Common myeloid progenitor, CD34-positive (primary cell): Measurements from ENCODE around the gene GBP2.
A peak's percentile ranks its signal among the peaks of the same experiment; 100 is the strongest.
"Not testable (repeated sequence)": the region's sequence is repeated elsewhere in the genome, so short reads cannot be mapped to it uniquely, and the experiment has no call there.

Experiments used
- CTCF ChIA-PET: fragments of 350-600 bp; sonication (Branson Sonifier 250); formaldehyde crosslinking; loops from one replicate; lab custom pipeline; 2021; ENCODE audit warnings: antibody characterized with exemption; lab: Charles Lee
- POLR2A ChIA-PET: fragments of 350-600 bp; sonication (Branson Sonifier 250); formaldehyde crosslinking; loops from one replicate; lab custom pipeline; 2021; ENCODE audit warnings: antibody characterized with exemption; lab: Charles Lee
- DNase-seq, 3 donors: peaks; one replicate each; pipeline versions ENCODE4 v3.0.0 to v3.0.0-alpha.2; 2013
- H3K27ac ChIP-seq, 2 experiments: 1 replicate in 1 of 2; 2 replicates in 1 of 2; pipeline ENCODE4 v1.7.0; 2013; ENCODE audit warnings: inconsistent platforms in 2 of 2, low read length in 2 of 2, mild to moderate bottlenecking in 2 of 2, low read depth in 1 of 2, moderate library complexity in 1 of 2; ENCODE audit not compliant: severe bottlenecking in 2 of 2, insufficient read depth in 1 of 2, poor library complexity in 1 of 2
- H3K27me3 ChIP-seq, 5 experiments: replicated peaks in 2 of 5; 1 replicate in 3 of 5; 2 replicates in 2 of 5; pipeline versions ENCODE4 v1.6.1 to v1.7.0; 2013; ENCODE audit warnings: low read length in 4 of 5, mild to moderate bottlenecking in 2 of 5, moderate library complexity in 2 of 5, inconsistent platforms in 1 of 5; ENCODE audit not compliant: insufficient read depth in 5 of 5, control insufficient read depth in 4 of 5
- H3K36me3 ChIP-seq, 4 experiments: 1 replicate in 2 of 4; 2 replicates in 2 of 4; pipeline versions ENCODE4 v1.6.1 to v1.7.0; 2013; ENCODE audit warnings: low read length in 3 of 4, control low read depth in 1 of 4, mild to moderate bottlenecking in 1 of 4; ENCODE audit not compliant: control insufficient read depth in 4 of 4, insufficient read depth in 4 of 4
- H3K4me1 ChIP-seq, 4 experiments: 1 replicate in 3 of 4; 2 replicates in 1 of 4; pipeline versions ENCODE4 v1.6.1 to v1.7.1; 2013; ENCODE audit warnings: low read length in 3 of 4, mild to moderate bottlenecking in 3 of 4, control low read depth in 1 of 4, inconsistent platforms in 1 of 4, moderate library complexity in 1 of 4; ENCODE audit not compliant: control insufficient read depth in 4 of 4, insufficient read depth in 4 of 4; ENCODE audit errors: control extremely low read depth in 1 of 4
- H3K4me3 ChIP-seq, 7 experiments: 1 replicate in 4 of 7; 2 replicates in 3 of 7; pipeline versions ENCODE4 v1.5.1 to v1.7.0; 2013; ENCODE audit warnings: mild to moderate bottlenecking in 7 of 7, low read length in 6 of 7, moderate library complexity in 6 of 7, inconsistent platforms in 2 of 7, low read depth in 2 of 7, control low read depth in 1 of 7; ENCODE audit not compliant: insufficient read depth in 4 of 7, control insufficient read depth in 1 of 7; ENCODE audit errors: extremely low read depth in 1 of 7
- H3K9me3 ChIP-seq, 5 experiments: 1 replicate in 4 of 5; 2 replicates in 1 of 5; pipeline versions ENCODE4 v1.6.1 to v1.7.1; 2013; ENCODE audit warnings: low read length in 4 of 5, mild to moderate bottlenecking in 2 of 5, inconsistent platforms in 1 of 5, low read depth in 1 of 5, moderate library complexity in 1 of 5; ENCODE audit not compliant: control insufficient read depth in 4 of 5, insufficient read depth in 2 of 5; ENCODE audit errors: control extremely low read depth in 1 of 5
- WGBS: methylation state at CpG from one replicate; pipeline ENCODE4 v1.1.5; 2013; ENCODE audit not compliant: insufficient coverage; 5-methylcytosine and 5-hydroxymethylcytosine counted together

The GBP2 gene

GRCh38 chr1:89087241-89087640 is 38.7 kb downstream of the GBP2 start:
- WGBS: 81% methylated on average over 5 of the region's 8 CpGs
- Histone ChIP-seq H3K4me3 (no peak overlapping the region), H3K27ac (no peak overlapping the region), H3K9me3 (no peaks in the 10 kb centered on the region), H3K4me1 (no peaks in the 10 kb centered on the region), H3K36me3 (no peaks in the 10 kb centered on the region), H3K27me3 (no peaks in the 10 kb centered on the region)
- ChIA-PET CTCF (interaction anchor here (1.1 to 1.2 kb wide), 3 partner anchors 12 to 366 kb away, joined by 3 read pairs; partner anchors contain the start of gene GBP2), POLR2A (no interaction called here)
- no peak for DNase-seq

- Histone ChIP-seq H3K27me3 (no peaks in the 10 kb centered on the region), H3K9me3 (peaks cover 0 to 5% (median 0%) of the 10 kb centered on the region in 5 experiments), H3K27ac (no peak overlapping the region), H3K36me3 (peaks cover 0 to 2% (median 0%) of the 10 kb centered on the region in 4 experiments), H3K4me1 (no peaks in the 10 kb centered on the region), H3K4me3 (no peak overlapping the region)
- CTCF ChIA-PET: interaction anchor here (0.8 to 2.1 kb wide), 11 partner anchors 9 to 278 kb away, joined by 3 to 23 read pairs (median 3); partner anchors contain the start of gene GBP6
- POLR2A ChIA-PET: interaction anchor here (0.7 kb wide), 1 partner anchor 32 kb away, joined by 3 read pairs; no protein-coding TSS in a partner anchor
- peak in 2 of 3 donors; percentile 50 to 80 for DNase-seq
These were observed 40.1 kb downstream of the GBP2 start for GRCh38 chr1:89085781-89086180.

GRCh38 chr1:89081005-89081404 is 44.9 kb downstream of the GBP2 start:
- ChIA-PET CTCF (no interaction called here), POLR2A (no interaction called here)
- no peak overlapping the region for H3K4me3 ChIP-seq
- H3K27me3 ChIP-seq: no peaks in the 10 kb centered on the region
- no peak for DNase-seq
- peaks cover 0 to 20% (median 2%) of the 10 kb centered on the region in 5 experiments for H3K9me3 ChIP-seq
- H3K4me1 ChIP-seq: no peaks in the 10 kb centered on the region
- H3K27ac ChIP-seq: no peak overlapping the region
- peaks cover 0 to 2% (median 0%) of the 10 kb centered on the region in 4 experiments for H3K36me3 ChIP-seq
- WGBS: no CpG with 5 or more reads among the region's 3 CpGs

GRCh38 chr1:89080068-89080467 is 45.8 kb downstream of the GBP2 start:
- H3K27ac ChIP-seq, H3K27me3 ChIP-seq, H3K36me3 ChIP-seq, H3K4me1 ChIP-seq, POLR2A ChIA-PET, H3K4me3 ChIP-seq, CTCF ChIA-PET, DNase-seq: not testable (repeated sequence)
- whole genome bisulfite sequencing: 95% methylated on average over 7 of the region's 7 CpGs
- peaks cover 0 to 20% (median 2%) of the 10 kb centered on the region in 5 experiments for H3K9me3 ChIP-seq

GRCh38 chr1:89072466-89073065 is 53.3 kb downstream of the GBP2 start:
- CTCF ChIA-PET, H3K36me3 ChIP-seq, H3K27me3 ChIP-seq, DNase-seq, H3K9me3 ChIP-seq, H3K4me1 ChIP-seq, H3K4me3 ChIP-seq, POLR2A ChIA-PET, H3K27ac ChIP-seq: not testable (repeated sequence)
- WGBS: 81% methylated on average over 6 of the region's 8 CpGs

GRCh38 chr1:89070509-89070908 is 55.4 kb downstream of the GBP2 start:
- Histone ChIP-seq H3K27ac (no peak overlapping the region), H3K4me3 (peak overlapping the region in 4 of 7 experiments; percentile 50 to 74 (median 66)), H3K4me1 (peaks cover 3 to 5% (median 4%) of the 10 kb centered on the region in 4 experiments), H3K36me3 (no peaks in the 10 kb centered on the region), H3K9me3 (peaks cover 0 to 2% (median 0%) of the 10 kb centered on the region in 5 experiments), H3K27me3 (no peaks in the 10 kb centered on the region)
- 80% methylated on average over 1 of the region's 1 CpG for WGBS
- POLR2A ChIA-PET: no interaction called here
- CTCF ChIA-PET: interaction anchor here (1.4 to 1.6 kb wide), 2 partner anchors 8 to 71 kb away, joined by 3 read pairs; no protein-coding TSS in a partner anchor
- DNase-seq: no peak

GRCh38 chr1:89069951-89070350 is 56.0 kb downstream of the GBP2 start:
- CTCF ChIA-PET: interaction anchor here (1.4 to 1.6 kb wide), 2 partner anchors 8 to 72 kb away, joined by 3 read pairs; no protein-coding TSS in a partner anchor
- H3K36me3 ChIP-seq: no peaks in the 10 kb centered on the region
- no CpG with 5 or more reads among the region's 2 CpGs for WGBS
- peaks cover 3 to 7% (median 6%) of the 10 kb centered on the region in 4 experiments for H3K4me1 ChIP-seq
- H3K9me3 ChIP-seq: peaks cover 0 to 2% (median 0%) of the 10 kb centered on the region in 5 experiments
- peak; percentile 22 to 68 (median 55) for DNase-seq
- POLR2A ChIA-PET: no interaction called here
- peak overlapping the region in 1 of 2 experiments; percentile 69 for H3K27ac ChIP-seq
- H3K27me3 ChIP-seq: no peaks in the 10 kb centered on the region
- peak overlapping the region in 6 of 7 experiments; percentile 3 to 74 (median 56) for H3K4me3 ChIP-seq
